Measurements from ENCODE around the gene MTR.

Gene MTR

GRCh38 chr1:236795035-236795756 is at the start of gene MTR:
MTR (plus strand) TSS chr1:236795292; CDS start chr1:236795704, 412 bp downstream.
- DNase-seq: peak; percentile 95 to 96

- DNase-seq: no peak
These were observed 48.3 kb upstream of the MTR start for GRCh38 chr1:236746785-236747184.

- DNase-seq: no peak
These were observed 47.6 kb upstream of the MTR start for GRCh38 chr1:236747311-236747985.

- no peak for DNase-seq
These were observed 46.7 kb upstream of the MTR start for GRCh38 chr1:236748268-236748870.

- DNase-seq: no peak
These were observed 44.2 kb upstream of the MTR start for GRCh38 chr1:236750928-236751327.

GRCh38 chr1:236751385-236751784 is 43.7 kb upstream of the MTR start:
- no peak for DNase-seq

- no peak for DNase-seq
These were observed 43.2 kb upstream of the MTR start for GRCh38 chr1:236751935-236752334.

GRCh38 chr1:236753516-236753915 is 41.6 kb upstream of the MTR start:
- no peak for DNase-seq

GRCh38 chr1:236753964-236754363 is 41.1 kb upstream of the MTR start:
- DNase-seq: no peak

GRCh38 chr1:236754525-236755210 is 40.4 kb upstream of the MTR start:
- DNase-seq: no peak

- DNase-seq: no peak
These were observed 37.5 kb upstream of the MTR start for GRCh38 chr1:236757640-236758039.

- peak; percentile 5 to 12 for DNase-seq
These were observed 35.7 kb upstream of the MTR start for GRCh38 chr1:236759252-236759859.

GRCh38 chr1:236760480-236760879 is 34.6 kb upstream of the MTR start:
- no peak for DNase-seq

GRCh38 chr1:236760986-236761385 is 34.1 kb upstream of the MTR start:
- DNase-seq: no peak

- no peak for DNase-seq
These were observed 33.5 kb upstream of the MTR start for GRCh38 chr1:236761397-236762132.

GRCh38 chr1:236762410-236762809 is 32.7 kb upstream of the MTR start:
- DNase-seq: no peak

GRCh38 chr1:236765831-236766230 is 29.3 kb upstream of the MTR start:
- DNase-seq: no peak

GRCh38 chr1:236766506-236766905 is 28.6 kb upstream of the MTR start:
- no peak for DNase-seq

- DNase-seq: no peak
These were observed 27.8 kb upstream of the MTR start for GRCh38 chr1:236767276-236767675.

- DNase-seq: no peak
These were observed 26.5 kb upstream of the MTR start for GRCh38 chr1:236768601-236769000.

- DNase-seq: no peak
These were observed 21.2 kb upstream of the MTR start for GRCh38 chr1:236773919-236774318.

- DNase-seq: no peak
These were observed 20.2 kb upstream of the MTR start for GRCh38 chr1:236774926-236775325.

All from activated CD4-positive, alpha-beta T cell treated with anti-CD3 and anti-CD28 coated beads for 4 hours (primary cell).